Measurements from ENCODE around the gene MRM3.

- TF ChIP-seq, protein P1, sequence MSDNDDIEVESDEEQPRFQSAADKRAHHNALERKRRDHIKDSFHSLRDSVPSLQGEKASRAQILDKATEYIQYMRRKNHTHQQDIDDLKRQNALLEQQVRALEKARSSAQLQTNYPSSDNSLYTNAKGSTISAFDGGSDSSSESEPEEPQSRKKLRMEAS (IDR thresholded peaks at IDR 0.05), result peak; percentile 67
- TF ChIP-seq CTCF (IDR thresholded peaks at IDR 0.05; ENCODE audit: low read depth, low read length, missing input control) (no peak), YY1 (IDR thresholded peaks at IDR 0.05) (peak; percentile 99), FOXA1 (IDR thresholded peaks at IDR 0.05) (peak; percentile 10)
Measured at GRCh38 chr17:781805-782731, at the start of gene MRM3, which contains the start of gene GLOD4.

Data from liver (tissue), 2 donors.